PC-3 (cell line): ENCODE measurements around the gene SLC1A2. TPM values are rescaled to one million over a fixed set of nuclear protein-coding genes. Genes with fewer than 3 reads are reported as not detected.

Source experiments
- ATAC-seq: fragments of 200-7000 bp; cut with Tn5 transposase; 2 replicates; pipeline ENCODE4 v1.9.1; 2020; ENCODE audit warnings: mild to moderate bottlenecking, moderate library complexity
- BruUV-seq: library from RNA; stranded (reverse); fragments of 400-500 nt; replicated peaks from 2 replicates; lab custom pipeline; 2021; lab: Mats Ljungman, UMichigan
- CTCF ChIA-PET: fragments of 300-600 bp; sonication (Branson Sonifier 250); formaldehyde crosslinking; loops from one replicate; lab custom pipeline; 2022; ENCODE audit warnings: antibody characterized with exemption; lab: Charles Lee
- POLR2A ChIA-PET: fragments of 300-600 bp; sonication (Branson Sonifier 250); formaldehyde crosslinking; loops from one replicate; lab custom pipeline; 2022; ENCODE audit warnings: antibody characterized with exemption; ENCODE audit not compliant: unreplicated experiment; lab: Charles Lee
- DNase-seq: peaks from one replicate; pipeline ENCODE4 v3.0.0-alpha.2; 2015
- H2AFZ ChIP-seq: fragments of 300-600 bp; sonication (generic); 2 replicates; pipeline ENCODE4 v1.6.0; 2016; ENCODE audit warnings: antibody characterized with exemption, low read length
- H3F3A ChIP-seq: fragments of 300-600 bp; sonication (generic); one replicate; pipeline ENCODE4 v1.6.0; 2017; ENCODE audit warnings: antibody characterized with exemption, low read length, control low read depth, mild to moderate bottlenecking; ENCODE audit not compliant: unreplicated experiment
- H3K27ac ChIP-seq: fragments of 300-600 bp; sonication (generic); 2 replicates; pipeline ENCODE4 v1.5.1; 2016; ENCODE audit warnings: mild to moderate bottlenecking, low read length
- H3K27me3 ChIP-seq: fragments of 300-600 bp; sonication (generic); 2 replicates; pipeline ENCODE4 v1.6.1; 2016; ENCODE audit warnings: low read length, mixed read lengths
- H3K36me3 ChIP-seq: fragments of 300-600 bp; sonication (generic); 2 replicates; pipeline ENCODE4 v1.6.1; 2016; ENCODE audit warnings: low read depth, mixed run types, low read length, mixed read lengths
- H3K4me1 ChIP-seq: fragments of 300-600 bp; sonication (generic); 2 replicates; pipeline ENCODE4 v1.5.1; 2016; ENCODE audit warnings: low read length; ENCODE audit not compliant: insufficient read depth
- H3K4me2 ChIP-seq: fragments of 300-600 bp; sonication (generic); 2 replicates; pipeline ENCODE4 v1.6.0; 2016; ENCODE audit warnings: low read length
- H3K4me3 ChIP-seq: fragments of 300-600 bp; sonication (generic); 2 replicates; pipeline ENCODE4 v1.5.1; 2016; ENCODE audit warnings: mild to moderate bottlenecking, low read length, mixed read lengths
- H3K79me2 ChIP-seq: fragments of 300-600 bp; sonication (generic); 2 replicates; pipeline ENCODE4 v1.6.1; 2017; ENCODE audit warnings: low read length, mixed read lengths
- H3K9ac ChIP-seq: fragments of 300-600 bp; sonication (generic); 2 replicates; pipeline ENCODE4 v1.6.0; 2016; ENCODE audit warnings: mild to moderate bottlenecking, low read length
- H3K9me2 ChIP-seq: fragments of 300-600 bp; sonication (generic); replicated peaks from 2 replicates; pipeline ENCODE4 v1.6.1; 2016; ENCODE audit warnings: mixed run types, low read length, mixed read lengths
- H3K9me3 ChIP-seq: fragments of 300-600 bp; sonication (generic); 2 replicates; pipeline ENCODE4 v1.6.1; 2016; ENCODE audit warnings: low read length, mixed read lengths
- H4K20me1 ChIP-seq: fragments of 300-600 bp; sonication (generic); 2 replicates; pipeline ENCODE4 v1.6.1; 2016; ENCODE audit warnings: low read length, mixed read lengths
- CTCF ChIP-seq: fragments of 300-600 bp; sonication (generic); conservative IDR thresholded peaks from 2 replicates; pipeline ENCODE4 v1.5.1; 2017; ENCODE audit warnings: antibody characterized with exemption, low read depth, mild to moderate bottlenecking, low read length
- EZH2 ChIP-seq: fragments of 300-600 bp; sonication (generic); IDR thresholded peaks from one replicate; pipeline ENCODE4 v1.6.1; 2017; ENCODE audit warnings: antibody characterized with exemption, mild to moderate bottlenecking, low read length; ENCODE audit not compliant: unreplicated experiment
- EZH2phosphoT487 ChIP-seq: fragments of 300-600 bp; sonication (generic); IDR thresholded peaks from 2 replicates; pipeline ENCODE4 v1.6.1; 2018; ENCODE audit warnings: mild to moderate bottlenecking, antibody characterized with exemption, low read length, borderline replicate concordance
- intact Hi-C: fragments of 100-400 bp; cut with micrococcal nuclease; formaldehyde crosslinking; loops from 2 replicates; pipeline ENCODE4 v1.9.0; 2023
- total RNA-seq: library from RNA; depleted of rRNA; stranded (reverse); fragments of >200 nt; gene quantifications from 2 replicates; pipeline ENCODE4 v1.2.3, GENCODE V29; 2014

The SLC1A2 gene
- total RNA-seq, 1 experiment from 2014 or later, result 0.18 TPM

- Histone ChIP-seq H3F3A (no peaks in the 10 kb centered on the region), H3K4me2 (no peak overlapping the region), H3K79me2 (no peaks in the 10 kb centered on the region), H2AFZ (no peak overlapping the region), H3K9me3 (no peaks in the 10 kb centered on the region), H3K9me2 (no peaks in the 10 kb centered on the region), H3K4me1 (no peaks in the 10 kb centered on the region), H3K27ac (no peak overlapping the region), H3K27me3 (0 out of 2 replicates have a peak, but pooled peaks cover 12% of the 10 kb centered on the region), H3K36me3 (no peaks in the 10 kb centered on the region), H4K20me1 (no peaks in the 10 kb centered on the region), H3K9ac (no peak overlapping the region), H3K4me3 (no peak overlapping the region)
- ChIA-PET POLR2A (no interaction called here), CTCF (no interaction called here)
- intact Hi-C loops, result no loop called here
- BruUV-seq, result no TSS peak
- no peak for TF ChIP-seq EZH2phosphoT487
- TF ChIP-seq EZH2, result no peak
- TF ChIP-seq CTCF, result no peak
- no peak for ATAC-seq
- no peak for DNase-seq
Measured at GRCh38 chr11:35459489-35459888, 40.1 kb upstream of the SLC1A2 start.

GRCh38 chr11:35458846-35459245, 39.5 kb upstream of the SLC1A2 start:
- no peaks in the 10 kb centered on the region for H3K4me1 ChIP-seq
- H3K4me3 ChIP-seq, result no peak overlapping the region
- no peaks in the 10 kb centered on the region for H3K9me2 ChIP-seq
- no peak overlapping the region for H3K4me2 ChIP-seq
- no peak overlapping the region for H3K9ac ChIP-seq
- no peaks in the 10 kb centered on the region for H4K20me1 ChIP-seq
- DNase-seq, result no peak
- intact Hi-C loops, result no loop called here
- H3K9me3 ChIP-seq, result no peaks in the 10 kb centered on the region
- H2AFZ ChIP-seq, result no peak overlapping the region
- POLR2A ChIA-PET, result no interaction called here
- CTCF ChIA-PET, result interaction anchor here (0.6 kb wide), 1 partner anchor 673 kb away, joined by 3 read pairs; no protein-coding TSS in a partner anchor
- BruUV-seq, result no TSS peak
- H3K27me3 ChIP-seq, result 0 out of 2 replicates have a peak, but pooled peaks cover 12% of the 10 kb centered on the region
- H3F3A ChIP-seq, result no peaks in the 10 kb centered on the region
- ATAC-seq, result no peak
- H3K36me3 ChIP-seq, result no peaks in the 10 kb centered on the region
- H3K27ac ChIP-seq, result no peak overlapping the region
- no peaks in the 10 kb centered on the region for H3K79me2 ChIP-seq
- TF ChIP-seq CTCF, result no peak
- TF ChIP-seq EZH2, result no peak
- TF ChIP-seq EZH2phosphoT487, result no peak

GRCh38 chr11:35454362-35454761, 35.0 kb upstream of the SLC1A2 start:
- Histone ChIP-seq H3K9me2 (no peaks in the 10 kb centered on the region), H3K9me3 (no peaks in the 10 kb centered on the region), H3K9ac (no peak overlapping the region), H3K79me2 (no peaks in the 10 kb centered on the region), H3K4me1 (no peaks in the 10 kb centered on the region), H2AFZ (no peak overlapping the region), H3K36me3 (no peaks in the 10 kb centered on the region), H3K4me2 (no peak overlapping the region), H3K4me3 (no peak overlapping the region), H3K27me3 (0 out of 2 replicates have a peak, but pooled peaks cover 12% of the 10 kb centered on the region), H3K27ac (no peak overlapping the region), H4K20me1 (no peaks in the 10 kb centered on the region), H3F3A (no peaks in the 10 kb centered on the region)
- CTCF ChIA-PET, result no interaction called here
- TF ChIP-seq CTCF, result no peak
- TF ChIP-seq EZH2phosphoT487, result no peak
- TF ChIP-seq EZH2, result no peak
- DNase-seq, result no peak
- BruUV-seq, result no TSS peak
- ATAC-seq, result no peak
- intact Hi-C loops, result no loop called here
- POLR2A ChIA-PET, result no interaction called here
